Adipocyte (in vitro differentiated cells): ENCODE results near the gene WDR44.

Experiments
- DNase-seq: peaks from one replicate; pipeline ENCODE4 v3.0.0-alpha.2; 2015; ENCODE audit warnings: low read depth
- H3K27me3 ChIP-seq: replicated peaks from 2 replicates; pipeline ENCODE4 v1.7.0; 2013; ENCODE audit warnings: mild to moderate bottlenecking, low read length, moderate library complexity; ENCODE audit not compliant: control insufficient read depth, insufficient read depth
- H3K36me3 ChIP-seq: 2 replicates; pipeline ENCODE4 v1.7.0; 2013; ENCODE audit warnings: low read length, mild to moderate bottlenecking, moderate library complexity; ENCODE audit not compliant: control insufficient read depth, insufficient read depth, severe bottlenecking
- H3K4me1 ChIP-seq: 2 replicates; pipeline ENCODE4 v1.7.0; 2013; ENCODE audit warnings: mild to moderate bottlenecking, low read length, moderate library complexity; ENCODE audit not compliant: control insufficient read depth, insufficient read depth
- H3K4me3 ChIP-seq: 2 replicates; pipeline ENCODE4 v1.7.0; 2013; ENCODE audit warnings: mild to moderate bottlenecking, low read length, moderate library complexity
- H3K9ac ChIP-seq: 2 replicates; pipeline ENCODE4 v1.7.0; 2013; ENCODE audit warnings: mild to moderate bottlenecking, low read length, moderate library complexity
- H3K9me3 ChIP-seq: 2 replicates; pipeline ENCODE4 v1.7.0; 2013; ENCODE audit warnings: mild to moderate bottlenecking, low read length, moderate library complexity; ENCODE audit not compliant: control insufficient read depth

WDR44 gene

DNA sequence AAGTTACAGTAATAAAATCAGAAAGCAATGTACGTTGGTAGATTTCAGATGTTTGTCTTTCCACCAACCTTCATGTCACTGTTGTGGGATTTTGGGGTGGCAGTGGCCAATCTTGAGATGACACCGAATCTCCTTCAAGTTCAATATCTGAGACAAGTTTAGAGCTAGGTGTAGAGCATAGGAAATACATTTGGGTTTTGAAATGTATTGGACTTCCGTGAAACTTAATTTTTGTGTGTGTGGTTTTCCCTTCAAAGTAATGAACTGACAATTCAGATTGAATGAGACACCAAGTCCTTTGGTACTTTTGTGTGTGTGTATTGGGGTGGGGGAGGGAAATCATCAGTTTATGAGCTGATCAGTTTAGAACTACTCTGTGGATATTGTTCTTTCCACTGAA lies 1.8 kb downstream of the WDR44 start:
- DNase-seq: no peak
- no peaks in the 10 kb centered on the region for H3K27me3 ChIP-seq
- peak overlapping the region; percentile 85 for H3K9ac ChIP-seq
- H3K4me3 ChIP-seq: peak overlapping the region; percentile 79
- H3K36me3 ChIP-seq: no peaks in the 10 kb centered on the region
- peaks cover 14% of the 10 kb centered on the region for H3K4me1 ChIP-seq
- H3K9me3 ChIP-seq: no peaks in the 10 kb centered on the region

DNA sequence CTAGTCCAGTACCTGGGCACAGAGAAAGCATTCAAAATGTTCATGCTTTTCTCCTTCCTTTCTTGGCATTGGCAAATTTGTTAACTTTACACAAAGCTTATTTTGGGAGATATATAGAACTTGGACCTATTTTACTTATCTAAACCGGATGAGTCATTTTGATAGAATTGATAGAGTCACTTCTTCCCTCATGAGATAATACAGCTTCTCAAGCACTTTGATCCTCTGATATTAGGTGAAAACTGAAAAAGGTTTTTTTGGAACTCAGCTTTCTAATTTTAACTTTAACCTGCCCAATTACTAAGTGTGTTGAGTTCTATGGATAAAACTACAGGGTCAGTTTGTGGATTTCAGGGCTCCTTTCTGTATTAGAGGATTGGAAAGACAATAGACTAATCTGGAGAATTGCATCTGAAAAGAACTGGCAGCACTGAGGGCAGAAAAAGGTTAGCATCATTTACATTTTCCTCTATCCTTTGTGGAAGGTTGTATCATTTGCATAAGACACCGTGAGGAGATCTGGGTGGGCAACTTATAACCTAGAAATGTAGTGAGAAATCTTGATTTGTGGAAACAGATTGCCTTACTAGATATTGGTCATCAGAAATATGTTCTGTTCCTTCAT lies 2.4 kb downstream of the WDR44 start:
- H3K4me3 ChIP-seq: peak overlapping the region; percentile 79
- DNase-seq: no peak
- no peaks in the 10 kb centered on the region for H3K9me3 ChIP-seq
- H3K27me3 ChIP-seq: no peaks in the 10 kb centered on the region
- peaks cover 14% of the 10 kb centered on the region for H3K4me1 ChIP-seq
- H3K9ac ChIP-seq: no peak overlapping the region
- no peaks in the 10 kb centered on the region for H3K36me3 ChIP-seq

DNA sequence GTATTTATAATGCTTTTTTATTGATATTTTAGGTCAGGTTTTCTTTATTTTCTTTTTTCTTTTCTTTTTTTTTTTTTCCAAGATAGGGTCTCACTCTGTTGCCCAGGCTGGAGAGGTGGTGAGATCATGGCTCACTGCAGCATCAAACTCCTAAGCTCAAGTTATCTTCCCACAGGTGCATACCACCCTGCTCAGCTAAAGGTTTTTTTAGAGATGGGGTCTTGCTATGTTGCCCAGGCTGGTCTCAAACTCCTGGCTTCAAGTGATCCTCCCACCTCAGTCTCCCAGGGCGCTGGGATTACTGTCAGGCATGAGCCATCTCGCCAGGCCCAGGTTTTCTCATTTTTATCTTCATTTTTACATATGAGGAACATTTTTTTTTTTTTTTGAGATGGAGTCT lies 3.3 kb downstream of the WDR44 start:
- DNase-seq: no peak
- Histone ChIP-seq H3K4me3 (no peak overlapping the region), H3K9me3 (no peaks in the 10 kb centered on the region), H3K4me1 (peaks cover 14% of the 10 kb centered on the region), H3K9ac (no peak overlapping the region), H3K27me3 (no peaks in the 10 kb centered on the region), H3K36me3 (no peaks in the 10 kb centered on the region)

DNA sequence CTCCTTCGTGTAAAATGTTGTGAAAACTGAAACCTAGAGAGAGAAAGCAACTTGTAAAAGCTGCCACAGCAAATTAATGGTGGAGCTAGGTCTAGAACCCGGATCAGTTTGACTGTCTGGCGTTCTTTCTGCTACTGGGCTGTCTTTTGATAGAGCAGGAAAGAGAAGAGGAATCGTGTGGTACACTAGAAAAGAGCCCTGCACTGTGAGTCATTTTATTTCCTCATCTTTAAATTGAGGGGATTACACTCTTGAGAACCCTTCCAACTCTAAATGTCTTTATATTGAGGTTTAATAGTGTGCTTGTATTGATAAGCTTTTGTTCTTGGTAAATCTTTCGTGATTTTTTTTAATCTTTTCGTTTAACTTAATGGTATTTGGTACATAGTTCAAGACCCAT lies 4.3 kb downstream of the WDR44 start:
- peak overlapping the region; percentile 66 for H3K4me3 ChIP-seq
- peak overlapping the region; percentile 38 for H3K9ac ChIP-seq
- DNase-seq: peak; percentile 61
- peaks cover 14% of the 10 kb centered on the region for H3K4me1 ChIP-seq
- no peaks in the 10 kb centered on the region for H3K36me3 ChIP-seq
- H3K27me3 ChIP-seq: no peaks in the 10 kb centered on the region
- no peaks in the 10 kb centered on the region for H3K9me3 ChIP-seq

DNA sequence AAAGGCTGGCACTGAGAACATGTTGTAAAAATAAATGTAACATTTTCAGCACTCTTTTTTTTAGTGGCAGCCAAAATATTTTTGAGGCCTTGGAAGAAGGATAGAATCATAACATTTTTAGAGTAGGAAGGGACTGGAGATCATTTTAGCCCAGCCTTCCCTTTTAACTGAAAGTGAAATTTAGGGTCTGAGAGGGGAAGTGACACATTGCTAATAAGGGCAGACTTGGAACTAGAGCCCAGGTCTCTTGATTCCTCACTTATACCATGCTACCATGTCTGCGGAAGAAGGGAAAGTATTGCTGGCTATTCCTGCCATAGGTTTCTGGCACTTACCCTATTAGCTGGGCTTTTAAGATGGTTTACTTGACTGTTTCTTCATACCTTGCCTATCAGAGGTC lies 4.8 kb downstream of the WDR44 start:
- H3K4me1 ChIP-seq: peaks cover 16% of the 10 kb centered on the region
- no peaks in the 10 kb centered on the region for H3K9me3 ChIP-seq
- no peaks in the 10 kb centered on the region for H3K36me3 ChIP-seq
- H3K4me3 ChIP-seq: peak overlapping the region; percentile 66
- H3K9ac ChIP-seq: no peak overlapping the region
- no peaks in the 10 kb centered on the region for H3K27me3 ChIP-seq
- no peak for DNase-seq

DNA sequence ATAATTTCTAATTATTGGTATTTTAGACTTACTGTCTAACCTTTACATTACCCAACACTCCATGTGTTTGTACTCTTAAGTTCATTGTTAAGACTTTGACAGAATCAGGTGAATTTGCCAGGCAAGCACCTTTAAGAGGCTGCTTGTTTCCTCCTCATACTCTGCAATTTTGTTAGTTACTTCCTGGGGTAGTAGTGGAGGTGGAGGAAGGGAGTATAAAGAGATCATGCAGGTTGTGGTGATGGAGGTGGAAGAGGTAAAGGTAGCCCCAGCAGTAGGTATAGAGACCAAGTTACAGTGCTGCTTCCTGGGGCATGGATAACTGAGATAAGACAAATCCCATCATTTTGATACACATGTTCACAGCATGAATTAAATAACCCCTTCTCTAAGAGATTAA lies 6.7 kb downstream of the WDR44 start:
- Histone ChIP-seq H3K36me3 (no peaks in the 10 kb centered on the region), H3K4me3 (no peak overlapping the region), H3K4me1 (peaks cover 18% of the 10 kb centered on the region), H3K27me3 (no peaks in the 10 kb centered on the region), H3K9me3 (no peaks in the 10 kb centered on the region), H3K9ac (no peak overlapping the region)
- DNase-seq: no peak

DNA sequence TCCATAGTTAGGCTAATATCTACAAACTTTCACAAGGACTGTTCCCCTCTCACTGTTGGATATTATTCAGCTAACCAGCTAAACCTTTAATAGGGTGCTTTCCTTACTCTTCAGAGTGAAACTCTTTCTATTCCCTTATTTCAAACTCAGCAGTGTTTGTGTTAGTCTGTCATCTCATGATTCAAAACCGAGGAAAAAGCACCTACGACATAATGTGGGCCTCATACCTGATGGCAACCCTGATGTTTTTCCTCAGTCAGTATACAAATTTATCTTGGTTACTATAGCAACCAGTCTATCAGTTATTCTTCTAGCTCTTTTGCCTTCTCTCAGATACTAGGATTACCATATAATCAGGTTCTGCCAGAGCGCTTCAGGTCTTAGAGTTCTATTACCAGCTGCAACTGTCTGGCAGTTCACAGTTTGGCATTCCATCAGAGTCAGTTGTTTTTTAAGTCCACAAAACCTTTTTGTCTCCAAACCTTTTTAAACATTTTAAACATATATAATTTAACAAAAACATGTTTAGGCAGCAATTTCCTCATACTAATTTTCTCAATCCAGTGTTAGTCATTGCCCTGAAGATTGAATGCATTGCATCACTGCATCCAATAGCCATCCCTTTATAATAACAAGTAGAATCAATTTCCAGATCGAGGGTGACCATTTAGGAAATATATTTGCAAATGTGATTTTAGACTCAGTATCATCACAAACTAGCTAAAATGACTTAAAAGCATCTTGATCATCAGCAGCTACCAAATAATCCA lies 7.4 kb downstream of the WDR44 start:
- Histone ChIP-seq H3K9ac (no peak overlapping the region), H3K4me3 (no peak overlapping the region), H3K36me3 (no peaks in the 10 kb centered on the region), H3K4me1 (peaks cover 18% of the 10 kb centered on the region), H3K9me3 (no peaks in the 10 kb centered on the region), H3K27me3 (no peaks in the 10 kb centered on the region)
- peak; percentile 58 for DNase-seq

DNA sequence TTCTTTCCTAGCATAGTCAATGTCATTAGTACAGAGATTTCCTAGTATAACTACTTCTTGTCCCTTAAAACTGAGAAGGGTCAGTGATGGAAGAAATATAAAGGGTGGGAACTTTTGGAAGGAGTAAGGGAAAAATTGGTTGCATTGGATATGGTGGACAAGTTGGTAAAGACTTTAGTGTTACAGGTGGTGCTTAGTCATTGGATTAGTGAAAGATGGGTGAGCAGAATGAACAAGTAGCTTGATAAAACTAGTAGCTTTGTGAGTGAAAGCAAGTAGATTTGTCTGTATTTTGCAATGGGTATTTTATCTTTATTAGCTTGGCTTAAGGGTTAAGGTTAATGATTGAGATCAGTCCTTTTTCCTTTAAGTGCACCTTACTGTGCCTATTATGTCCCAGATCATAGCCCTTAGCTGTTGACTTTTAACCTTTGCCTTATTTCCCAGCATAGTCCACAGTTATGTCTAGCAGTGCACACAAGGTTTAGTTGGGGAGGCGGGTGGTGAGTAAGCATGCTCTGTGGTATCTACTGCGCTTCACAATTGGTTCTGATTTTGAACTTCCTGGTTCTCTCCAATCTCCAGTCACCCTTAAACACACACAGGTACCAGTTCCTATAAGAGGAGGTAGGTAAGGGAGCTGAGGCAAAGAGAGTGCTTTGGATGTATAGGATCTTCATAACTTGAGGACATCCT lies 9.5 kb downstream of the WDR44 start:
- H3K36me3 ChIP-seq: no peaks in the 10 kb centered on the region
- peaks cover 11% of the 10 kb centered on the region for H3K4me1 ChIP-seq
- no peak overlapping the region for H3K9ac ChIP-seq
- H3K4me3 ChIP-seq: no peak overlapping the region
- no peaks in the 10 kb centered on the region for H3K27me3 ChIP-seq
- no peak for DNase-seq
- H3K9me3 ChIP-seq: no peaks in the 10 kb centered on the region

DNA sequence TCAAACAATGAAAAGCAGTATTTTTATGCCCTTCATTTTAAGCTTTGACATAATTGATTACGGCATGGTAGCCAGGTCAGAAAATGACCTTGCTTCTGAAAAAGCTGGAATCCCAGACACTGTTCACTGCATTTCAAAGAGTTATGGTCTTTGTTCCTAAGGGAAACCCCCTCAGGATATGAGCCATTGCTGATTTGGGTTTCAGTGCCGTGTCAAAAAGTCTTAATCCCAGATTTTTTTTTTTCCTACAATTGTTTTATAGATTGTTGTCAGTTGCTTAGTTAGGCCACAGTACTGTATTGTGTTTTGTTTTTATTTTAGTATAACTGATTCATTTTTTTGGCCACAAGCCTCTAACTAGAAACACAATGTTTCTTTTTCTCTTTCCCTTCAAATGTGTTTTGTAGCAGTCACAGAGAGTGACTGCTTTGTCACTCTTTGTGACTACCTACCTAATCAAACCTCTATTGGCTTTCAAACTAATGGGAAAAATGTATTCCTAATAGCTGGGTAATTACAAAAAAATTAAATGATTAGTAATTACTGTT lies 10.3 kb downstream of the WDR44 start:
- DNase-seq: no peak
- Histone ChIP-seq H3K4me1 (peaks cover 14% of the 10 kb centered on the region), H3K36me3 (no peaks in the 10 kb centered on the region), H3K27me3 (no peaks in the 10 kb centered on the region), H3K9ac (no peak overlapping the region), H3K9me3 (no peaks in the 10 kb centered on the region), H3K4me3 (no peak overlapping the region)

DNA sequence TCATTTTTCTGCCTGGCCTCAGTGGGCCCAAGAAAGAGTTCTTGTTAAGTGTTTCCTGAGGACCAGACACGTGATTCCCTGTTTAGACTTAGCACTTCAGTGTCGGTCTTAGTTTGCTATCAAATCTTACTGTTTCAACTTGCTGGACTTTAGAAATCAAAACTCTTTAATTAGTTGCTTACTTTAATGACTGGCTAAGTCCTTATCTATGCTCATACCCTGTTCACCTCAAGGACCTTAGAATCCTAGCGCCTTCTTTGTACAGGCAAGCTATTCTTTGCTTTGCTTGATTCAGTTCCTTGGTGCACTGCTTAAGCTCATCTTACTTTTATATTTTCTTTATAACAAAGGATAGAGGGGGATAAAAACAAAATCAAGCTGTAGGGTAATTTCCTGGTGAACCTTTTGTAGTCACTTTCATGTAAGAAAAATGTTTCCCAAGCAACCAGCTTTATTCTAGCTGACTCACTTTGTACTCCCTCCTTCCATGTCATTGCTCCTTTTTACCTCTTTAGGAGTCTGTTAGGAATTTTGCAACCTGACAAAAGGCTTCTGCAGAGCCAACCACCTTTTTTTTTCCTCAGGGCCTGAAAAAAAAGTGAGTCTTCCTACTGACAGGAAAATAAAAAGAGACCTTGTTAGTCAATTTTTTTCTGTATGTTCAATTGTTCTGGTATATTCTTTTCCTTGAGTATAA lies 14.7 kb downstream of the WDR44 start:
- no peaks in the 10 kb centered on the region for H3K27me3 ChIP-seq
- no peak overlapping the region for H3K4me3 ChIP-seq
- no peak for DNase-seq
- no peak overlapping the region for H3K9ac ChIP-seq
- H3K36me3 ChIP-seq: no peaks in the 10 kb centered on the region
- H3K4me1 ChIP-seq: peaks cover 14% of the 10 kb centered on the region
- H3K9me3 ChIP-seq: no peaks in the 10 kb centered on the region

DNA sequence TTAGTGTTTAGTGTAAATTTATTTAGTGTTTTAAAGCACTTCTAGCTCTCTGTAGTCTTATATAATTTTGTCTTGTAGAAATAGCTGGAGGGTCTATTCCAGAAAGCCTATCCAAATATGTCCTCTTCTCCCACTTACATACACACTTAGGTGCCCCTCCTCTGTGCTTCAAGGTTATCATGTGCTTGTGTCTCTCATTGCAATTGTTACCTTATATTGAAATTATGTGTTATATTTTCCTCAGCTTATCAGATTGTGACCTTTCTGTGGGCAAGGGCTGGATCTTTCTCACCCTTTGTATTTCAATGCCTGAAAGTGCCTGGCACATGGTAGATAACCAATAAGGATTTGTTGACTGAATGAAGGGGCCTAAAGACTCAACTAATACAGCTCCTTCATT lies 18.4 kb downstream of the WDR44 start:
- no peak for DNase-seq
- Histone ChIP-seq H3K4me1 (peaks cover 10% of the 10 kb centered on the region), H3K9me3 (no peaks in the 10 kb centered on the region), H3K27me3 (no peaks in the 10 kb centered on the region), H3K4me3 (no peak overlapping the region), H3K9ac (no peak overlapping the region), H3K36me3 (no peaks in the 10 kb centered on the region)
